IMR-90 (cell line): ENCODE data around the gene PAK5. TPM values are rescaled to one million over a fixed set of nuclear protein-coding genes. Genes with fewer than 3 reads are reported as not detected.

Experiments used
- ATAC-seq: fragments of 200-7000 bp; cut with Tn5 transposase; 2 replicates; pipeline ENCODE4 v1.9.1; 2020; ENCODE audit warnings: low read depth, mild to moderate bottlenecking, moderate library complexity
- BruUV-seq: library from RNA; stranded (reverse); fragments of 400-500 nt; replicated peaks from 2 replicates; lab custom pipeline; 2021; lab: Mats Ljungman, UMichigan
- CTCF ChIA-PET: fragments of 300-600 bp; formaldehyde crosslinking; extraction: SDS; loops from one replicate; lab custom pipeline; 2021; ENCODE audit warnings: antibody characterized with exemption; lab: Yijun Ruan, JAX
- POLR2A ChIA-PET: fragments of 300-600 bp; sonication (Branson Sonifier 250); formaldehyde crosslinking; loops from one replicate; lab custom pipeline; 2022; ENCODE audit warnings: antibody characterized with exemption; ENCODE audit not compliant: unreplicated experiment; lab: Charles Lee
- DNase-seq: peaks from one replicate; pipeline ENCODE4 v3.0.0; 2013
- H2AFZ ChIP-seq: replicated peaks from 2 replicates; pipeline ENCODE3; 2013; ENCODE audit warnings: low read length, mild to moderate bottlenecking; ENCODE audit not compliant: poor library complexity
- H2AK5ac ChIP-seq: 2 replicates; pipeline ENCODE4 v1.6.1; 2013; ENCODE audit warnings: low read depth, low read length, inconsistent platforms
- H2AK9ac ChIP-seq: replicated peaks from 2 replicates; pipeline ENCODE3; 2013; ENCODE audit warnings: mild to moderate bottlenecking, low read depth, low read length, moderate library complexity; ENCODE audit not compliant: poor library complexity
- H2BK120ac ChIP-seq: 2 replicates; pipeline ENCODE4 v1.6.1; 2013; ENCODE audit warnings: low read depth, low read length, inconsistent platforms
- H2BK15ac ChIP-seq: 3 replicates; pipeline ENCODE4 v1.6.1; 2013; ENCODE audit warnings: low read depth, low read length, inconsistent platforms
- H2BK20ac ChIP-seq: 2 replicates; pipeline ENCODE4 v1.6.1; 2013; ENCODE audit warnings: low read depth, mild to moderate bottlenecking, inconsistent platforms, low read length, moderate library complexity
- H2BK5ac ChIP-seq: 2 replicates; pipeline ENCODE4 v1.6.1; 2013; ENCODE audit warnings: mild to moderate bottlenecking, low read depth, low read length, inconsistent platforms; ENCODE audit not compliant: poor library complexity, severe bottlenecking
- H3K14ac ChIP-seq: replicated peaks from 2 replicates; pipeline ENCODE4 v1.6.1; 2013; ENCODE audit warnings: low read depth, low read length, inconsistent platforms
- H3K18ac ChIP-seq: 2 replicates; pipeline ENCODE4 v1.6.1; 2013; ENCODE audit warnings: low read depth, low read length, control low read depth
- H3K23ac ChIP-seq: 2 replicates; pipeline ENCODE4 v1.6.1; 2013; ENCODE audit warnings: low read depth, low read length, inconsistent platforms
- H3K27ac ChIP-seq: 2 replicates; pipeline ENCODE4 v1.5.1; 2013; ENCODE audit warnings: mild to moderate bottlenecking, control low read depth, low read length; ENCODE audit not compliant: insufficient read depth
- H3K27me3 ChIP-seq: 2 replicates; pipeline ENCODE4 v1.6.1; 2013; ENCODE audit warnings: low read length; ENCODE audit not compliant: control insufficient read depth, insufficient read depth
- H3K36me3 ChIP-seq: 2 replicates; pipeline ENCODE4 v1.6.1; 2013; ENCODE audit warnings: low read length, mixed read lengths; ENCODE audit not compliant: control insufficient read depth, insufficient read depth
- H3K4ac ChIP-seq: 2 replicates; pipeline ENCODE4 v1.6.1; 2013; ENCODE audit warnings: low read depth, low read length, inconsistent platforms
- H3K4me1 ChIP-seq: 2 replicates; pipeline ENCODE4 v1.6.1; 2013; ENCODE audit warnings: low read length, mixed read lengths; ENCODE audit not compliant: control insufficient read depth, insufficient read depth
- H3K4me2 ChIP-seq: 2 replicates; pipeline ENCODE4 v1.6.1; 2013; ENCODE audit warnings: low read depth, mild to moderate bottlenecking, control low read depth, low read length, moderate library complexity
- H3K4me3 ChIP-seq: 2 replicates; pipeline ENCODE4 v1.5.1; 2013; ENCODE audit warnings: low read depth, mild to moderate bottlenecking, control low read depth, low read length, moderate library complexity; ENCODE audit not compliant: insufficient read depth
- H3K56ac ChIP-seq: 2 replicates; pipeline ENCODE4 v1.6.1; 2013; ENCODE audit warnings: low read length, inconsistent platforms; ENCODE audit not compliant: insufficient read depth; ENCODE audit errors: extremely low read depth
- H3K79me1 ChIP-seq, 2 experiments: 2 replicates each; pipeline ENCODE4 v1.6.1; 2013; ENCODE audit warnings: low read length in 2 of 2, inconsistent platforms in 1 of 2, low read depth in 1 of 2
- H3K9ac ChIP-seq: 2 replicates; pipeline ENCODE4 v1.6.1; 2013; ENCODE audit warnings: low read depth, low read length, control low read depth
- H3K9me1 ChIP-seq: 2 replicates; pipeline ENCODE4 v1.6.1; 2013; ENCODE audit warnings: low read length, inconsistent platforms; ENCODE audit not compliant: insufficient read depth
- H3K9me3 ChIP-seq: 2 replicates; pipeline ENCODE4 v1.6.1; 2013; ENCODE audit warnings: low read length; ENCODE audit not compliant: control insufficient read depth, insufficient read depth
- H4K20me1 ChIP-seq: 2 replicates; pipeline ENCODE4 v1.6.1; 2013; ENCODE audit warnings: low read length, inconsistent platforms; ENCODE audit not compliant: insufficient read depth
- H4K5ac ChIP-seq: 2 replicates; pipeline ENCODE4 v1.6.1; 2013; ENCODE audit warnings: mild to moderate bottlenecking, low read depth, low read length, control low read depth
- H4K8ac ChIP-seq, 2 experiments: 2 replicates each; pipeline ENCODE4 v1.6.1; 2013; ENCODE audit warnings: low read depth in 2 of 2, low read length in 2 of 2, control low read depth in 1 of 2, inconsistent platforms in 1 of 2
- H4K91ac ChIP-seq: 2 replicates; pipeline ENCODE4 v1.6.1; 2013; ENCODE audit warnings: low read depth, low read length, inconsistent platforms; ENCODE audit not compliant: insufficient read depth
- CEBPB ChIP-seq: IDR thresholded peaks from 2 replicates; pipeline ENCODE4 v1.6.1; 2012; ENCODE audit warnings: low read depth, low read length, improper control_type of control experiment
- CHD1 ChIP-seq: IDR thresholded peaks from 2 replicates; pipeline ENCODE4 v1.6.1; 2012; ENCODE audit warnings: low read depth, low read length, improper control_type of control experiment
- FOS ChIP-seq: fragments of 150-350 bp; IDR thresholded peaks from 2 replicates; pipeline ENCODE4 v1.6.1; 2016; ENCODE audit warnings: low read depth, low read length
- MAFK ChIP-seq: IDR thresholded peaks from 2 replicates; pipeline ENCODE4 v1.6.1; 2012; ENCODE audit warnings: low read depth, low read length, improper control_type of control experiment
- MXI1 ChIP-seq: IDR thresholded peaks from 2 replicates; pipeline ENCODE4 v1.6.1; 2012; ENCODE audit warnings: low read depth, mild to moderate bottlenecking, low read length, moderate library complexity, borderline replicate concordance
- POLR2A ChIP-seq: IDR thresholded peaks from 2 replicates; pipeline ENCODE4 v1.6.1; 2012; ENCODE audit warnings: mild to moderate bottlenecking, low read depth, low read length
- RCOR1 ChIP-seq: IDR thresholded peaks from 2 replicates; pipeline ENCODE4 v1.6.1; 2012; ENCODE audit warnings: mild to moderate bottlenecking, low read length, improper control_type of control experiment; ENCODE audit not compliant: insufficient replicate concordance
- RFX5 ChIP-seq: IDR thresholded peaks from 2 replicates; pipeline ENCODE4 v1.8.0; 2012; ENCODE audit warnings: low read depth, mild to moderate bottlenecking, low read length, moderate library complexity
- WGBS, 2 experiments: methylation state at CpG; one replicate each; pipeline versions ENCODE4 v1.1.5 to v1.1.7; 2013; ENCODE audit warnings: missing lambda C conversion rate in 2 of 2; ENCODE audit not compliant: insufficient read length in 1 of 2; ENCODE audit errors: extremely low coverage in 2 of 2; 5-methylcytosine and 5-hydroxymethylcytosine counted together
- dilution Hi-C: fragments of 300-500 bp; cut with HindIII; formaldehyde crosslinking; loops from one replicate; pipeline ENCODE4 v1.14.3; 2018; ENCODE audit warnings: low sequenced_read_pairs; ENCODE audit not compliant: unreplicated experiment
- in situ Hi-C: fragments of 300-500 bp; cut with MboI; formaldehyde crosslinking; loops from 3 replicates; pipeline ENCODE4 v1.14.3; 2019; ENCODE audit warnings: low sequenced_read_pairs, inconsistent platforms, mixed read lengths
- intact Hi-C: fragments of 100-400 bp; cut with micrococcal nuclease; formaldehyde crosslinking; loops from 2 replicates; pipeline ENCODE4 v1.10.0; 2022
- polyA plus RNA-seq, 3 experiments: library from polyadenylated mRNA; depleted of rRNA; stranded (reverse); fragments of >200 nt; gene quantifications; 2 replicates each; pipeline ENCODE4 v1.2.3, GENCODE V29; 2012; ENCODE audit warnings: low replicate concordance in 1 of 3
- total RNA-seq: library from RNA; depleted of rRNA; stranded (reverse); fragments of >200 nt; gene quantifications from 2 replicates; pipeline ENCODE4 v1.2.3, GENCODE V29; 2012
- TF ChIP-seq, protein P1 (sequence below): fragments of 150-350 bp; IDR thresholded peaks from 2 replicates; pipeline ENCODE4 v1.6.1; 2016; ENCODE audit warnings: low read depth, mild to moderate bottlenecking, low read length, moderate library complexity, borderline replicate concordance

The PAK5 gene
- total and polyA plus RNA-seq, 2 of the 4 experiments (the other 2 are of a cell fraction): not detected

DNA sequence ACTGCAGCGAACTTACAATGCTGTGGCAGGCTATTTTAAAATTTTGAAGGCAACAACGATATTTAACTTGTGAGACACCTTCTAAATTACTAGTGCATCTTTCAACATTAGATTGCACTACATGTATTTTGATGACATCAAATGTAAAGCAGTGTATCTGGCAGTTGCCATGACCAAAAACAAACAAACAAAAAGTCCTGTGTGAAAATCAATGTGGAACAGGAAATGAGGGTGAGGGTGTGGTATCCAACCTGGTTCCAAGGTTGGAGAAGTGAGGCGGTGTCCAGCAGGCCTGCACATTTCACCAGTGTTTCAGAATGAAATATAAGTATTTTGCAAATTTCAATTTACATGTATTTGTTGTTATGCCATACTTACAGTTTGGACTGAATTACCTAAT, 212.5 kb downstream of the PAK5 start:
- H3K4me3 ChIP-seq: no peak overlapping the region
- H3K4ac ChIP-seq: no peak overlapping the region
- H3K14ac ChIP-seq: no peak overlapping the region
- no peaks in the 10 kb centered on the region for H3K9me1 ChIP-seq
- H3K4me1 ChIP-seq: no peaks in the 10 kb centered on the region
- no peak for DNase-seq
- no peak overlapping the region for H2BK120ac ChIP-seq
- in situ Hi-C loops: loop anchor here (10.0 kb wide), 1 partner anchor 788 kb away; no protein-coding TSS in a partner anchor
- no TSS peak for BruUV-seq
- no CpG with 5 or more reads among the region's 3 CpGs for WGBS, 2 experiments
- no peak overlapping the region for H3K18ac ChIP-seq
- no peak overlapping the region for H2AK5ac ChIP-seq
- no peak overlapping the region for H3K23ac ChIP-seq
- no peak overlapping the region for H3K4me2 ChIP-seq
- H3K9ac ChIP-seq: no peak overlapping the region
- no peak overlapping the region for H2BK20ac ChIP-seq
- H3K27ac ChIP-seq: no peak overlapping the region
- no peaks in the 10 kb centered on the region for H3K36me3 ChIP-seq
- H2BK15ac ChIP-seq: no peak overlapping the region
- no peak overlapping the region for H3K56ac ChIP-seq
- H4K20me1 ChIP-seq: no peaks in the 10 kb centered on the region
- TF ChIP-seq MAFK: no peak
- no peak for TF ChIP-seq RCOR1
- TF ChIP-seq CHD1: no peak
- TF ChIP-seq MXI1: no peak
- TF ChIP-seq POLR2A: no peak
- no peak for TF ChIP-seq CEBPB
- TF ChIP-seq FOS: no peak
- TF ChIP-seq, protein P1, sequence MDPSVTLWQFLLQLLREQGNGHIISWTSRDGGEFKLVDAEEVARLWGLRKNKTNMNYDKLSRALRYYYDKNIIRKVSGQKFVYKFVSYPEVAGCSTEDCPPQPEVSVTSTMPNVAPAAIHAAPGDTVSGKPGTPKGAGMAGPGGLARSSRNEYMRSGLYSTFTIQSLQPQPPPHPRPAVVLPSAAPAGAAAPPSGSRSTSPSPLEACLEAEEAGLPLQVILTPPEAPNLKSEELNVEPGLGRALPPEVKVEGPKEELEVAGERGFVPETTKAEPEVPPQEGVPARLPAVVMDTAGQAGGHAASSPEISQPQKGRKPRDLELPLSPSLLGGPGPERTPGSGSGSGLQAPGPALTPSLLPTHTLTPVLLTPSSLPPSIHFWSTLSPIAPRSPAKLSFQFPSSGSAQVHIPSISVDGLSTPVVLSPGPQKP: no peak
- TF ChIP-seq RFX5: no peak
- POLR2A ChIA-PET: no interaction called here
- no peak overlapping the region for H2AFZ ChIP-seq
- no peak overlapping the region for H2BK5ac ChIP-seq
- H3K9me3 ChIP-seq: no peaks in the 10 kb centered on the region
- intact Hi-C loops: no loop called here
- ATAC-seq: no peak
- no peak overlapping the region for H4K91ac ChIP-seq
- no peak overlapping the region for H4K8ac ChIP-seq
- H3K27me3 ChIP-seq: peaks cover 3% of the 10 kb centered on the region
- no peak overlapping the region for H4K5ac ChIP-seq
- CTCF ChIA-PET: no interaction called here
- no peak overlapping the region for H2AK9ac ChIP-seq
- H3K79me1 ChIP-seq: no peaks in the 10 kb centered on the region
- dilution Hi-C loops: no loop called here
